Astrocyte of the spinal cord (primary cell): ENCODE data around the gene VWA3B.

Experiments
- DNase-seq: peaks from one replicate; pipeline ENCODE4 v3.0.0; 2011; ENCODE audit warnings: low read depth, low spot score
- H3K4me3 ChIP-seq: 2 replicates; pipeline ENCODE4 v1.5.1; 2011; ENCODE audit warnings: low read depth, mild to moderate bottlenecking, low read length, moderate library complexity
- CTCF ChIP-seq: IDR thresholded peaks from 2 replicates; pipeline ENCODE4 v1.5.1; 2012; ENCODE audit warnings: low read depth, mild to moderate bottlenecking, low read length, inconsistent platforms
- in situ Hi-C: cut with HindIII; loops from 2 replicates; pipeline ENCODE4 v1.10.0; 2017; ENCODE audit warnings: low sequenced_read_pairs

The VWA3B gene

GRCh38 chr2:98245491-98245890 is 158.5 kb downstream of the VWA3B start:
- DNase-seq: no peak
- in situ Hi-C loops: no loop called here
- TF ChIP-seq CTCF: no peak

GRCh38 chr2:98247383-98247782 is 160.4 kb downstream of the VWA3B start:
- no peak for TF ChIP-seq CTCF
- in situ Hi-C loops: no loop called here

More at GRCh38 chr2:98245491-98245890, 158.5 kb downstream of the VWA3B start:
- no peak overlapping the region for H3K4me3 ChIP-seq

GRCh38 chr2:98252038-98252773 is 165.2 kb downstream of the VWA3B start:
- TF ChIP-seq CTCF: no peak
- H3K4me3 ChIP-seq: no peak overlapping the region
- in situ Hi-C loops: no loop called here
- DNase-seq: no peak

More at GRCh38 chr2:98247383-98247782, 160.4 kb downstream of the VWA3B start:
- no peak overlapping the region for H3K4me3 ChIP-seq
- no peak for DNase-seq

- no peak for TF ChIP-seq CTCF
- no peak overlapping the region for H3K4me3 ChIP-seq
- peak; percentile 10 for DNase-seq
- in situ Hi-C loops: no loop called here
These were observed 166.6 kb downstream of the VWA3B start for GRCh38 chr2:98253461-98254070.

GRCh38 chr2:98254504-98255059 is 167.6 kb downstream of the VWA3B start:
- no peak for TF ChIP-seq CTCF
- no peak overlapping the region for H3K4me3 ChIP-seq
- no peak for DNase-seq
- in situ Hi-C loops: no loop called here

GRCh38 chr2:98258906-98259305 is 171.9 kb downstream of the VWA3B start:
- no peak for DNase-seq
- in situ Hi-C loops: no loop called here
- TF ChIP-seq CTCF: no peak
- H3K4me3 ChIP-seq: no peak overlapping the region
